Rectal smooth muscle tissue (tissue), 1 donor: ENCODE results near the gene ARL2.

Experiments
- H3K27ac ChIP-seq: one replicate; pipeline ENCODE4 v1.7.0; 2013; ENCODE audit warnings: low read depth, low read length, inconsistent platforms
- H3K27me3 ChIP-seq: one replicate; pipeline ENCODE4 v1.7.0; 2013; ENCODE audit warnings: low read length; ENCODE audit not compliant: control insufficient read depth, insufficient read depth
- H3K36me3 ChIP-seq: one replicate; pipeline ENCODE4 v1.7.0; 2013; ENCODE audit warnings: low read length; ENCODE audit not compliant: control insufficient read depth, insufficient read depth
- H3K4me1 ChIP-seq: one replicate; pipeline ENCODE4 v1.7.0; 2013; ENCODE audit warnings: low read length; ENCODE audit not compliant: control insufficient read depth, insufficient read depth
- H3K4me3 ChIP-seq: one replicate; pipeline ENCODE4 v1.7.0; 2013; ENCODE audit warnings: low read length
- H3K9ac ChIP-seq: one replicate; pipeline ENCODE4 v1.7.0; 2013; ENCODE audit warnings: low read length

ARL2 gene

GRCh38 chr11:65040520-65040846 is 26.5 kb downstream of the ARL2 start:
- H3K27me3 ChIP-seq, result no peaks in the 10 kb centered on the region
- H3K4me3 ChIP-seq, result peak overlapping the region; percentile 79
- H3K4me1 ChIP-seq, result no peaks in the 10 kb centered on the region
- H3K9ac ChIP-seq, result no peak overlapping the region
- peak overlapping the region; percentile 95 for H3K27ac ChIP-seq
- H3K36me3 ChIP-seq, result peaks cover 25% of the 10 kb centered on the region

GRCh38 chr11:65040847-65041622 is 27.1 kb downstream of the ARL2 start, which contains the start of gene SAC3D1:
Gene SAC3D1 (plus strand): TSS chr11:65041210. CDS start chr11:65041293, 83 bp downstream.
- Histone ChIP-seq H3K36me3 (peaks cover 20% of the 10 kb centered on the region), H3K27ac (peak within 1 kb of the TSS; percentile 95), H3K4me1 (no peaks in the 10 kb centered on the region), H3K9ac (peak within 1 kb of the TSS; percentile 60), H3K4me3 (peak within 1 kb of the TSS; percentile 79), H3K27me3 (no peaks in the 10 kb centered on the region)

GRCh38 chr11:65042891-65043290 is 28.9 kb downstream of the ARL2 start:
- Histone ChIP-seq H3K9ac (no peak overlapping the region), H3K27ac (no peak overlapping the region), H3K4me3 (no peak overlapping the region), H3K27me3 (no peaks in the 10 kb centered on the region), H3K36me3 (peaks cover 8% of the 10 kb centered on the region), H3K4me1 (no peaks in the 10 kb centered on the region)

- Histone ChIP-seq H3K27me3 (no peaks in the 10 kb centered on the region), H3K27ac (no peak overlapping the region), H3K36me3 (no peaks in the 10 kb centered on the region), H3K4me3 (no peak overlapping the region), H3K4me1 (no peaks in the 10 kb centered on the region), H3K9ac (no peak overlapping the region)
Measured at GRCh38 chr11:65043881-65044501, 30.0 kb downstream of the ARL2 start.

GRCh38 chr11:65045061-65045460 is 31.1 kb downstream of the ARL2 start:
- H3K27ac ChIP-seq, result no peak overlapping the region
- no peak overlapping the region for H3K4me3 ChIP-seq
- H3K9ac ChIP-seq, result no peak overlapping the region
- H3K4me1 ChIP-seq, result no peaks in the 10 kb centered on the region
- no peaks in the 10 kb centered on the region for H3K27me3 ChIP-seq
- no peaks in the 10 kb centered on the region for H3K36me3 ChIP-seq

- Histone ChIP-seq H3K4me3 (no peak overlapping the region), H3K4me1 (no peaks in the 10 kb centered on the region), H3K36me3 (no peaks in the 10 kb centered on the region), H3K27me3 (no peaks in the 10 kb centered on the region), H3K27ac (no peak overlapping the region), H3K9ac (no peak overlapping the region)
Measured at GRCh38 chr11:65045728-65046127, 31.8 kb downstream of the ARL2 start.

GRCh38 chr11:65047581-65048422 is 33.8 kb downstream of the ARL2 start:
- Histone ChIP-seq H3K4me3 (peak overlapping the region; percentile 68), H3K4me1 (no peaks in the 10 kb centered on the region), H3K27ac (peak overlapping the region; percentile 34), H3K9ac (no peak overlapping the region), H3K27me3 (no peaks in the 10 kb centered on the region), H3K36me3 (no peaks in the 10 kb centered on the region)

GRCh38 chr11:65051398-65051858 is 37.5 kb downstream of the ARL2 start:
- H3K4me3 ChIP-seq, result no peak overlapping the region
- no peaks in the 10 kb centered on the region for H3K27me3 ChIP-seq
- H3K9ac ChIP-seq, result no peak overlapping the region
- H3K36me3 ChIP-seq, result no peaks in the 10 kb centered on the region
- H3K27ac ChIP-seq, result no peak overlapping the region
- H3K4me1 ChIP-seq, result no peaks in the 10 kb centered on the region

GRCh38 chr11:65053827-65054508 is 40.0 kb downstream of the ARL2 start:
- Histone ChIP-seq H3K4me1 (no peaks in the 10 kb centered on the region), H3K36me3 (no peaks in the 10 kb centered on the region), H3K9ac (no peak overlapping the region), H3K27ac (no peak overlapping the region), H3K4me3 (no peak overlapping the region), H3K27me3 (no peaks in the 10 kb centered on the region)

- H3K9ac ChIP-seq, result no peak overlapping the region
- H3K27me3 ChIP-seq, result no peaks in the 10 kb centered on the region
- no peak overlapping the region for H3K4me3 ChIP-seq
- no peak overlapping the region for H3K27ac ChIP-seq
- H3K36me3 ChIP-seq, result no peaks in the 10 kb centered on the region
- H3K4me1 ChIP-seq, result no peaks in the 10 kb centered on the region
Measured at GRCh38 chr11:65055538-65055937, 41.6 kb downstream of the ARL2 start.

GRCh38 chr11:65056999-65057398 is 43.0 kb downstream of the ARL2 start:
- no peak overlapping the region for H3K9ac ChIP-seq
- H3K4me1 ChIP-seq, result no peaks in the 10 kb centered on the region
- no peak overlapping the region for H3K27ac ChIP-seq
- no peaks in the 10 kb centered on the region for H3K27me3 ChIP-seq
- no peak overlapping the region for H3K4me3 ChIP-seq
- no peaks in the 10 kb centered on the region for H3K36me3 ChIP-seq

- H3K27me3 ChIP-seq, result no peaks in the 10 kb centered on the region
- H3K27ac ChIP-seq, result no peak overlapping the region
Measured at GRCh38 chr11:65057526-65057925, 43.6 kb downstream of the ARL2 start.

More at GRCh38 chr11:65057526-65057925, 43.6 kb downstream of the ARL2 start:
- H3K36me3 ChIP-seq, result no peaks in the 10 kb centered on the region
- no peaks in the 10 kb centered on the region for H3K4me1 ChIP-seq
- H3K9ac ChIP-seq, result no peak overlapping the region
- peak overlapping the region; percentile 8 for H3K4me3 ChIP-seq
